ENCODE data around the gene CDH4. TPM values are rescaled to one million over a fixed set of nuclear protein-coding genes. Genes with fewer than 3 reads are reported as not detected.

Gene CDH4
- polyA plus RNA-seq, 1 experiment: 1.5 TPM

DNA sequence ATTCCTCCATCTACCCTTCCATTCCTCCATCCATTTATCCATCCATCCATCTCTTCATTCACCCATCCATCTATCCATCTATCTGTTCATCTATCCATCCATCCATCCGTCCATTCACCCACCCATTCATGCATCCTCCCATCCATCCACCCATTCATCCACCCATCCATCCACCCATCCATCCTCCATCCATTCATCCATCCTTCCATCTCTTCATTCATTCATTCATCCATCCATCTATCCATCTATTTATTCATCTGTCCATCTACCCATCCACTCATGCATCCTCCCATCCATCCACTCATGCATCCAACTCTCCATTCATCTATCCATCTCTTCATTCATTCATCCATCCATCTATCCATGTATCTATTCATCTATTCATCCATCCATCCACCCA, 380.9 kb downstream of the CDH4 start:
- Histone ChIP-seq H3K27me3 (ENCODE audit: control insufficient read depth, insufficient read depth, low read length) (no peaks in the 10 kb centered on the region), H3K4me3 (ENCODE audit: low read depth, low read length) (no peak overlapping the region), H3K36me3 (ENCODE audit: control insufficient read depth, insufficient read depth, low read length) (no peaks in the 10 kb centered on the region)
- POLR2A ChIA-PET: no interaction called here
- no peak for DNase-seq (ENCODE audit: low read depth)
- CTCF ChIA-PET: no interaction called here
- TF ChIP-seq, protein P1, sequence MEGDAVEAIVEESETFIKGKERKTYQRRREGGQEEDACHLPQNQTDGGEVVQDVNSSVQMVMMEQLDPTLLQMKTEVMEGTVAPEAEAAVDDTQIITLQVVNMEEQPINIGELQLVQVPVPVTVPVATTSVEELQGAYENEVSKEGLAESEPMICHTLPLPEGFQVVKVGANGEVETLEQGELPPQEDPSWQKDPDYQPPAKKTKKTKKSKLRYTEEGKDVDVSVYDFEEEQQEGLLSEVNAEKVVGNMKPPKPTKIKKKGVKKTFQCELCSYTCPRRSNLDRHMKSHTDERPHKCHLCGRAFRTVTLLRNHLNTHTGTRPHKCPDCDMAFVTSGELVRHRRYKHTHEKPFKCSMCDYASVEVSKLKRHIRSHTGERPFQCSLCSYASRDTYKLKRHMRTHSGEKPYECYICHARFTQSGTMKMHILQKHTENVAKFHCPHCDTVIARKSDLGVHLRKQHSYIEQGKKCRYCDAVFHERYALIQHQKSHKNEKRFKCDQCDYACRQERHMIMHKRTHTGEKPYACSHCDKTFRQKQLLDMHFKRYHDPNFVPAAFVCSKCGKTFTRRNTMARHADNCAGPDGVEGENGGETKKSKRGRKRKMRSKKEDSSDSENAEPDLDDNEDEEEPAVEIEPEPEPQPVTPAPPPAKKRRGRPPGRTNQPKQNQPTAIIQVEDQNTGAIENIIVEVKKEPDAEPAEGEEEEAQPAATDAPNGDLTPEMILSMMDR (IDR thresholded peaks at IDR 0.05; ENCODE audit: insufficient read depth, low read depth, low read length): no peak

DNA sequence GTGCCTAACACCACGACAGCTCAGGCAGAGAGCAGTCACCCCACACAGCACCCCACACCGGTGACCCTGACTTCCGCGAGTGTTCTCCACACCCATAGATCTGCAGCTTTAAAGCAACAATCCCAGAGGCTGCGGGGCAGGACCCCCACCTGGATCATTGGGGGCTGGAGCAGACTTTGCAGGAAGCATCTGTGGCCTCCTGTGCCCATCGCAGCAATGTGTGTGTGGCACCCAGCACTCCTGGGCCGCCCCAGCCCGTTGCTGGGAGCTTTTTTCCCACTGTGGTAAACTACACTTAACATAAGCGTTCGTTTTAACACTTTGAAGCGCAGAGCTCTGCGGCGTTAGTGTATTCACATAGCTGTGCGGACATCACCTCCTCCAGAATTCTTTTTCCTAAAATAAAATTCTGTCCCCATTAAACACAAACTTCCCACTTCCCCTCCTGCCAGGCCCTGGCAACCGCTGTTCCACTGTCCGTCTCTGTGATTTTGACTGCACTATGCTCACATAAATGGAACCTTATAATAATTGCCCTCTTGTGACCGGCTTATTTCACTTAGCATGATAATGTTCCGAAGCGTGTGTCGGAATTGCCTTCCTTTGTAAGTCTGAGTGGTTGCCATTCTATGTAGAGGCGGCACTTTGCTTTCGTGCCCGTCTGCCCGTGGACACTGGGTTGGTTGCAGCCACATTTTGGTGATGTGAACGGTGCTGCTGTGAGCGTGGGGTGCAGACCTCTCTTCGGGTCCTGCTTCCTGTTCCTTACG, 382.5 kb downstream of the CDH4 start:
- no peak for DNase-seq (ENCODE audit: low read depth)
- CTCF ChIA-PET: no interaction called here
- Histone ChIP-seq H3K4me3 (ENCODE audit: low read depth, low read length) (no peak overlapping the region), H3K36me3 (ENCODE audit: control insufficient read depth, insufficient read depth, low read length) (no peaks in the 10 kb centered on the region), H3K27me3 (ENCODE audit: control insufficient read depth, insufficient read depth, low read length) (no peaks in the 10 kb centered on the region)
- POLR2A ChIA-PET: interaction anchor here (0.6 kb wide), 1 partner anchor 290 kb away, joined by 3 read pairs; no protein-coding TSS in a partner anchor
- TF ChIP-seq, protein P1 (IDR thresholded peaks at IDR 0.05; ENCODE audit: insufficient read depth, low read depth, low read length): no peak

DNA sequence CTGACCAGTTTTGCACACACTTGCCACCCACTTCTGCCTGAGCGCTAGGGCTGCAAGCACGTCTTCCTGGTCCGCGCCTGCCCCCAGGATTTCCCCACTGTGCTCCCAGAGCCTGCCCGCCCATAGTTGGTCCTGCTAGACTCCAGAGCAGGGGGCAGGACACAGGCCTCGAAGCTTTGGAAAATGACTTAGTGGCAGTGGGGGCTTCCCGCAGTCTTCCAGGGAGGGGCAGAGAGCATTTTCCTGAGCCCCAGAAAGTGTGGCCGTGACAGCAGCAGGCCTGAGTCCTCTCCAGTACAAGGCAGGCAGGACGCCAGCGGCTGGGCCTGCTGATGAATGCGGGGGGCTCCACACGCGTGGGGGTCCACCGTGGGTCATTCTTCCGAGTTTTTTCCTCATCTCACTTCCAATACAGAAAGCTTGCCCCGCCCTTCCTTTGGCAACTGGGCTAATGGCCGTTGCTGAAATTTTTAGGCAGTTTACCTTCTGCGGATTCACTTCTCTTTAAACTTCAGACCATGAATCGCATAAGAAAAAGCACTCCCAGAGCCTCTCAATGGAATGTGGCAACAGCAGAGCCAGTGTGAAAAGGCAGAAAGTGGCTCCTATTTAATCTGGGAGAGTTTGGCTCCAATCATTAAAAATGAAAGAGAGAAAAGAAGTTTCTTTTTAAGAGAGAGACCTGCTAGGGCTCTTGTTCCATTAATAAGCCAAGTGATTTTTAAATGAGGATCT, 383.8 kb downstream of the CDH4 start:
- POLR2A ChIA-PET: no interaction called here

DNA sequence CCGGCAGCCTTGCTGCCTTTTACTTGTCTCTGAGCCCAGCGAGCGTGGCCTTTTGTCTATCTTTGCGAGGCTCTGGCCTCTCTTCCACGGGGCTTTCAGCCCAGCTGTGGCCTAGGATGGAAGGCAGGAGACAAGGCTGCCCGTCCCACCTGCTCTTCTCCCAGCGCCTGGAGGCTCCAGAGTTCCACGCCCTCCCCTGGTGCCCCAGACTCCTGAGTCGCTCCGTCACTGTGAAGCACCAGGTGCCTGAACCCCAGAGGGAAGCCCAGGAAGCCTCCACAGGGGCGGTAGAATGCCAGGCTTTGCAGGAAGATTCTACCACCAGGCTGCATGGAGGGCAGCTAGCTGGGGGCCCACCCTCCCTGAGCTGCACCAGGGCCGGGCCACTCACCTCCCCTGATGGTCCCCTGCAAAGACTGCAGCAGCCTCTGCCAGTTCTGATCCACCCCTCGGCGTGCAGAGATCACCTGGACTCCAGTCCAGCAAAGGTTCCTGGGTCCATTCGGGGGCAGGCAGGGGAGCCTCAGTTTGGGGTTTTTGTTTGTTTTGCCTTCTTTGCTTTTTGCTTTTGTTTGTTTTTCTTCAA, 384.6 kb downstream of the CDH4 start:
- H3K4me3 ChIP-seq (ENCODE audit: low read depth, low read length): no peak overlapping the region
- no peak for DNase-seq (ENCODE audit: low read depth)
- ChIA-PET POLR2A (no interaction called here), CTCF (no interaction called here)
- H3K27me3 ChIP-seq (ENCODE audit: control insufficient read depth, insufficient read depth, low read length): no peaks in the 10 kb centered on the region
- TF ChIP-seq, protein P1 (IDR thresholded peaks at IDR 0.05; ENCODE audit: insufficient read depth, low read depth, low read length): no peak
- H3K36me3 ChIP-seq (ENCODE audit: control insufficient read depth, insufficient read depth, low read length): no peaks in the 10 kb centered on the region

More for the DNA sequence above, 383.8 kb downstream of the CDH4 start:
- no peak overlapping the region for H3K4me3 ChIP-seq (ENCODE audit: low read depth, low read length)
- CTCF ChIA-PET: interaction anchor here (0.6 kb wide), 1 partner anchor 105 kb away, joined by 3 read pairs; no protein-coding TSS in a partner anchor
- DNase-seq (ENCODE audit: low read depth): no peak
- H3K36me3 ChIP-seq (ENCODE audit: control insufficient read depth, insufficient read depth, low read length): no peaks in the 10 kb centered on the region
- TF ChIP-seq, protein P1 (IDR thresholded peaks at IDR 0.05; ENCODE audit: insufficient read depth, low read depth, low read length): no peak
- no peaks in the 10 kb centered on the region for H3K27me3 ChIP-seq (ENCODE audit: control insufficient read depth, insufficient read depth, low read length)

All from BJ (cell line).